Stomach smooth muscle (tissue), 2 donors: Measurements from ENCODE around the gene FHOD1.

Experiments used
- H3K27ac ChIP-seq: one replicate; pipeline ENCODE4 v1.7.0; 2013; ENCODE audit warnings: mild to moderate bottlenecking, low read length, inconsistent platforms
- H3K27me3 ChIP-seq, 2 donors: one replicate each; pipeline ENCODE4 v1.7.0; 2013; ENCODE audit warnings: low read length in 2 of 2; ENCODE audit not compliant: insufficient read depth in 2 of 2, control insufficient read depth in 1 of 2
- H3K36me3 ChIP-seq, 2 donors: one replicate each; pipeline ENCODE4 v1.7.0; 2013; ENCODE audit warnings: low read length in 2 of 2; ENCODE audit not compliant: control insufficient read depth in 2 of 2, insufficient read depth in 2 of 2
- H3K4me1 ChIP-seq: one replicate; pipeline ENCODE4 v1.7.0; 2013; ENCODE audit warnings: low read length; ENCODE audit not compliant: control insufficient read depth, insufficient read depth
- H3K4me3 ChIP-seq, 2 donors: one replicate each; pipeline ENCODE4 v1.7.0; 2013; ENCODE audit warnings: low read length in 2 of 2
- H3K9ac ChIP-seq, 2 donors: one replicate each; pipeline ENCODE4 v1.7.0; 2013; ENCODE audit warnings: low read length in 2 of 2, mild to moderate bottlenecking in 1 of 2
- H3K9me3 ChIP-seq, 2 donors: one replicate each; pipeline ENCODE4 v1.7.0; 2013; ENCODE audit warnings: low read length in 2 of 2; ENCODE audit not compliant: control insufficient read depth in 2 of 2
- donor health status: healthy.
- donor health status: Pancreatic carcinoma.

Gene FHOD1

GRCh38 chr16:67257486-67258160 lies 10.3 kb upstream of the FHOD1 start:
- Histone ChIP-seq H3K27me3 (peaks cover 8% of the 10 kb centered on the region in 2 donors), H3K4me1 (no peaks in the 10 kb centered on the region), H3K27ac (no peak overlapping the region), H3K4me3 (no peak overlapping the region), H3K9ac (no peak overlapping the region), H3K36me3 (no peaks in the 10 kb centered on the region), H3K9me3 (no peaks in the 10 kb centered on the region)

GRCh38 chr16:67256701-67257230 lies 9.5 kb upstream of the FHOD1 start:
- H3K9me3 ChIP-seq: no peaks in the 10 kb centered on the region
- H3K9ac ChIP-seq: no peak overlapping the region
- H3K4me1 ChIP-seq: no peaks in the 10 kb centered on the region
- H3K4me3 ChIP-seq: no peak overlapping the region
- peaks cover 10 to 12% of the 10 kb centered on the region in 2 donors for H3K27me3 ChIP-seq
- H3K27ac ChIP-seq: no peak overlapping the region
- H3K36me3 ChIP-seq: no peaks in the 10 kb centered on the region

DNA sequence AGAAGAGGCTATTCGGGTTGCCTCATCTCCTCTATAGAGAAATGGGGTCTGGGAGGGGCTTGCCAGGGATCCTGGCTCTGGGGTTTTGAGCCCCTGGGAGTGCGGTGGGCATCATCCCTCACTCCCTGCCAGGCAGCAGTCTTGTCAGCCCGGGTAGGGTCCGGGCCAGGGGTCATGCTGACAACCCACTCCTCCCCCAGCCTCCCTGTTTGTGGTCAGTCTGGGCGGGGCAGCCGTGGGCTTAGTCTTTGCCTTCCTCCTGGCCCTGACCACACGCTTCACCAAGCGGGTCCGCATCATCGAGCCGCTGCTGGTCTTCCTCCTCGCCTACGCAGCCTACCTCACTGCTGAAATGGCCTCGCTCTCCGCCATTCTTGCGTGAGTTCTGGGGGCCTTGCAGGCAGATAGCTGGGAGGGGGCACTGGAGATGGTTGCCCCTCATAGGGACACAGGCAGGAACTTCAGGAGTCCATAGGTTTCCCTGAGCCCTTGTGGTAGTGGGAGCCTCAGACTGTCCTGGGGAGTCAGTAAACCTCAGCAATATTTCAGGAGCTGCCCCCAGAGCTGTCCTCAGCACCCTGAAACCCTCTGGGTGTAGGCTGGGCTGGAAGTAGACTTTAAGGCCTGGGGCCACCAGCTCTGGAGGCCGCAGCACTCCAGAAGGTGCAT lies 8.4 kb upstream of the FHOD1 start:
- Histone ChIP-seq H3K36me3 (no peaks in the 10 kb centered on the region), H3K9ac (no peak overlapping the region), H3K4me3 (no peak overlapping the region), H3K9me3 (no peaks in the 10 kb centered on the region), H3K27me3 (peaks cover 10 to 19% of the 10 kb centered on the region in 2 donors), H3K4me1 (no peaks in the 10 kb centered on the region), H3K27ac (no peak overlapping the region)

GRCh38 chr16:67254801-67255552 lies 7.7 kb upstream of the FHOD1 start:
- H3K27ac ChIP-seq: no peak overlapping the region
- H3K4me1 ChIP-seq: no peaks in the 10 kb centered on the region
- no peaks in the 10 kb centered on the region for H3K36me3 ChIP-seq
- H3K4me3 ChIP-seq: no peak overlapping the region
- H3K9me3 ChIP-seq: no peaks in the 10 kb centered on the region
- H3K27me3 ChIP-seq: peaks cover 14 to 26% of the 10 kb centered on the region in 2 donors
- no peak overlapping the region for H3K9ac ChIP-seq

- Histone ChIP-seq H3K4me1 (peaks cover 16% of the 10 kb centered on the region), H3K27me3 (peaks cover 22 to 39% of the 10 kb centered on the region in 2 donors), H3K27ac (no peak overlapping the region), H3K36me3 (no peaks in the 10 kb centered on the region), H3K9me3 (no peaks in the 10 kb centered on the region), H3K9ac (no peak overlapping the region), H3K4me3 (no peak overlapping the region)
These were observed 5.6 kb upstream of the FHOD1 start for GRCh38 chr16:67252609-67253497.

- Histone ChIP-seq H3K9me3 (no peaks in the 10 kb centered on the region), H3K27ac (no peak overlapping the region), H3K27me3 (peaks cover 22 to 37% of the 10 kb centered on the region in 2 donors), H3K4me1 (peaks cover 39% of the 10 kb centered on the region), H3K4me3 (no peak overlapping the region), H3K36me3 (no peaks in the 10 kb centered on the region), H3K9ac (no peak overlapping the region)
These were observed 2.7 kb upstream of the FHOD1 start for GRCh38 chr16:67250045-67250327.

DNA sequence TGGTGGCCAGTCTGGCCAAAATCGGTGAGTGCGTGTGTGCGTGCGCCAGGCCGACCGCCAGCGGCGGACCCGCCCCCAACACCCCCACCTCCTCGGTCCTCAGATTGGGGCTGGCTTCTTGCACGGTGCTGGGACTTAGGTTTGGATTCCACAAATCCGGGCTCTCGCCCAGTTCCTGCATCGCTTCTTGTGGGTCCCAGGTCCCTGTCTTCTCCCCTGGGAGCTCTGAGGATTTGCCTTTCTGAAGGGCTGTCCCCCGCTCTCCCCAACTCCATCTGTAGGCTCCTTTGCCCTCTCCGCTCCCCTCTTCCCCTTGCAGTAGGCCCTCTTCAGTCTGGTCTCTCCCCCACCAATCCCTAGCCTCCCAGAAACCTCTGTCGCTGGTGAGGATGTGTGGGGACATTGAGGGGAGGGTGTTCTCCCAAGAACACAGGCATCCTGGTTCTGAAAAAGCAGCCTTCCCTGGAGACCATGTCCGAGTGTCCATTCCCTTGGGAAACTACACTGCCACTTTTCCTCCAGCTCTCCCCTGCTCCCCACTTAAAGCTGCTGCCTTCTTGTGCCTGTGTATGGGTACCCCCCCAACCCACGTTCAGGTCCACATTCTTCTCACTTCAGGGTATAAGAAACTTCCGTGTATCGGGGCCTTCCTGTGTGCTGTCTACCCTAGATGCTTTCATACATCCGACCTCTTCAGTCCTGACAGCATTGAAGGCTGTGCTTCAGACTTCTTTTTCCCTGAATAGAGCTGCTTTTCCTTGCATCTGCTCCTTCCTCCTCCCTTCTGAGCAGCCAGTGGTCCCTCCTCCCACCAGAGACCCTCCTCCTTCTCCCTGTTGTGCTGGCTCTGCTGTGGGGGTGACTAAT lies 2.1 kb upstream of the FHOD1 start:
- H3K9me3 ChIP-seq: no peaks in the 10 kb centered on the region
- H3K27ac ChIP-seq: no peak overlapping the region
- H3K4me1 ChIP-seq: peaks cover 44% of the 10 kb centered on the region
- peak overlapping the region; percentile 9 to 86 for H3K4me3 ChIP-seq
- no peaks in the 10 kb centered on the region for H3K36me3 ChIP-seq
- peak overlapping the region in 1 of 2 donors; percentile 21 for H3K9ac ChIP-seq
- peaks cover 20 to 35% of the 10 kb centered on the region in 2 donors for H3K27me3 ChIP-seq

- peak within 1 kb of the TSS; percentile 66 to 86 for H3K4me3 ChIP-seq
- peaks cover 20 to 35% of the 10 kb centered on the region in 2 donors for H3K27me3 ChIP-seq
- H3K36me3 ChIP-seq: no peaks in the 10 kb centered on the region
- no peaks in the 10 kb centered on the region for H3K9me3 ChIP-seq
- peaks cover 48% of the 10 kb centered on the region for H3K4me1 ChIP-seq
- H3K27ac ChIP-seq: no peak within 1 kb of the TSS
- H3K9ac ChIP-seq: peak within 1 kb of the TSS; percentile 13 to 62
These were observed 1.3 kb upstream of the FHOD1 start, which contains the start of gene SLC9A5 for GRCh38 chr16:67248401-67249177. Gene SLC9A5 (plus strand): TSS chr16:67248979. CDS start chr16:67249015, 36 bp downstream.

DNA sequence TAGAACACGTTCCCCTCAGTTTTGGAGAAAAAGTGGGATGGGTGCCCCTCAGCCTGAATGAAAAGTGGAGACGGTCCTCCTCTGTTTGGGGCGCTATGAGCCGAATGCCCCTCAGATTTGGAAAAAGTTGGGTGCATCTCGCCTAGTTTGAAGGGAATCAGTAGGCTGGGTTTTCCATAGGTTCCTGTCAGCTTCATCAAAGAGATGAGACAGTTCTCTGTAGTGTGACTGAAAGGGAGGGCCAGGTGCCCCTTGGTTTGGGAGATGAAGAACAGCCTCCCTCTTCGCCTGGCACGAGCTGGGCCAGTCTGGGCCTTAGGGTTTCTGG lies 756 bp upstream of the FHOD1 start:
- H3K4me3 ChIP-seq: peak overlapping the region; percentile 66 to 86
- H3K27me3 ChIP-seq: peaks cover 20 to 35% of the 10 kb centered on the region in 2 donors
- peaks cover 49% of the 10 kb centered on the region for H3K4me1 ChIP-seq
- H3K27ac ChIP-seq: no peak overlapping the region
- H3K9me3 ChIP-seq: no peaks in the 10 kb centered on the region
- peak overlapping the region; percentile 13 to 62 for H3K9ac ChIP-seq
- no peaks in the 10 kb centered on the region for H3K36me3 ChIP-seq
